ENCODE data around the gene MARS1. TPM values are rescaled to one million over a fixed set of nuclear protein-coding genes. Genes with fewer than 3 reads are reported as not detected.

Gene MARS1
- total and polyA plus RNA-seq, 2 donors (not counting 1 experiment from before 2014, with no cell fraction given), result 89.9 to 352 TPM

GRCh38 chr12:57541717-57542116 is 53.8 kb downstream of the MARS1 start:
- H3K27ac ChIP-seq (ENCODE audit: insufficient read depth, low read length), result no peak overlapping the region
- peaks cover 5% of the 10 kb centered on the region for H3K36me3 ChIP-seq (ENCODE audit: control insufficient read depth, insufficient read depth, low read length)
- H3K27me3 ChIP-seq (ENCODE audit: control insufficient read depth, insufficient read depth, low read length), result no peaks in the 10 kb centered on the region
- no peak overlapping the region for H3K4me2 ChIP-seq (ENCODE audit: extremely low read depth, insufficient read depth, low read length)
- TF ChIP-seq EZH2 (IDR thresholded peaks at IDR 0.05; ENCODE audit: low read length, missing control alignments) (no peak), CTCF (conservative IDR thresholded peaks at IDR 0.05 in 1 of 2, IDR thresholded peaks at IDR 0.05 in 1 of 2; ENCODE audit: low read depth in 1 of 2, low read length in 2 of 2) (no peak)
- H3K4me1 ChIP-seq (ENCODE audit: control insufficient read depth, extremely low read depth, insufficient read depth, low read length), result peaks cover 5% of the 10 kb centered on the region
- no peak overlapping the region for H2AFZ ChIP-seq (ENCODE audit: low read length)
- H3K4me3 ChIP-seq (replicated peaks in 1 of 4; ENCODE audit: control extremely low read depth in 1 of 4, insufficient read depth in 1 of 4, low read depth in 3 of 4, low read length in 4 of 4), result no peak overlapping the region
- no peaks in the 10 kb centered on the region for H3K9me3 ChIP-seq (ENCODE audit: control insufficient read depth, insufficient read depth, low read depth, low read length)
- DNase-seq (ENCODE audit: low read depth in 2 of 2), result no peak
- H3K9ac ChIP-seq (ENCODE audit: insufficient read depth, low read length), result no peak overlapping the region
- H4K20me1 ChIP-seq (ENCODE audit: control insufficient read depth, extremely low read depth, insufficient read depth, low read length), result no peaks in the 10 kb centered on the region
- peaks cover 29% of the 10 kb centered on the region for H3K79me2 ChIP-seq (ENCODE audit: control insufficient read depth, insufficient read depth, low read length)

- peaks cover 3% of the 10 kb centered on the region for H3K36me3 ChIP-seq (ENCODE audit: control insufficient read depth, insufficient read depth, low read length)
- no peak overlapping the region for H3K4me2 ChIP-seq (ENCODE audit: extremely low read depth, insufficient read depth, low read length)
- H3K27ac ChIP-seq (ENCODE audit: insufficient read depth, low read length), result no peak overlapping the region
- H4K20me1 ChIP-seq (ENCODE audit: control insufficient read depth, extremely low read depth, insufficient read depth, low read length), result no peaks in the 10 kb centered on the region
- no peak for TF ChIP-seq CTCF (conservative IDR thresholded peaks at IDR 0.05 in 1 of 2, IDR thresholded peaks at IDR 0.05 in 1 of 2; ENCODE audit: low read depth in 1 of 2, low read length in 2 of 2)
- no peaks in the 10 kb centered on the region for H3K9me3 ChIP-seq (ENCODE audit: control insufficient read depth, insufficient read depth, low read depth, low read length)
- H3K4me3 ChIP-seq (replicated peaks in 1 of 4; ENCODE audit: control extremely low read depth in 1 of 4, insufficient read depth in 1 of 4, low read depth in 3 of 4, low read length in 4 of 4), result no peak overlapping the region
- peaks cover 29% of the 10 kb centered on the region for H3K79me2 ChIP-seq (ENCODE audit: control insufficient read depth, insufficient read depth, low read length)
- no peak overlapping the region for H3K9ac ChIP-seq (ENCODE audit: insufficient read depth, low read length)
- H3K27me3 ChIP-seq (ENCODE audit: control insufficient read depth, insufficient read depth, low read length), result peaks cover under 1% of the 10 kb centered on the region
- H2AFZ ChIP-seq (ENCODE audit: low read length), result no peak overlapping the region
- H3K4me1 ChIP-seq (ENCODE audit: control insufficient read depth, extremely low read depth, insufficient read depth, low read length), result peaks cover 5% of the 10 kb centered on the region
- DNase-seq (ENCODE audit: low read depth in 2 of 2), result no peak
Observed at GRCh38 chr12:57543581-57543980, 55.7 kb downstream of the MARS1 start.

GRCh38 chr12:57545809-57546437 is 58.1 kb downstream of the MARS1 start:
- Histone ChIP-seq H3K27me3 (ENCODE audit: control insufficient read depth, insufficient read depth, low read length) (peaks cover 7% of the 10 kb centered on the region), H3K9me3 (ENCODE audit: control insufficient read depth, insufficient read depth, low read depth, low read length) (no peaks in the 10 kb centered on the region), H3K36me3 (ENCODE audit: control insufficient read depth, insufficient read depth, low read length) (peaks cover 1% of the 10 kb centered on the region), H3K4me3 (replicated peaks in 1 of 4; ENCODE audit: control extremely low read depth in 1 of 4, insufficient read depth in 1 of 4, low read depth in 3 of 4, low read length in 4 of 4) (peak overlapping the region; percentile 78 to 96 (median 88)), H3K79me2 (ENCODE audit: control insufficient read depth, insufficient read depth, low read length) (peaks cover 28% of the 10 kb centered on the region), H3K27ac (ENCODE audit: insufficient read depth, low read length) (peak overlapping the region; percentile 82), H4K20me1 (ENCODE audit: control insufficient read depth, extremely low read depth, insufficient read depth, low read length) (no peaks in the 10 kb centered on the region), H3K4me2 (ENCODE audit: extremely low read depth, insufficient read depth, low read length) (peak overlapping the region; percentile 96), H3K4me1 (ENCODE audit: control insufficient read depth, extremely low read depth, insufficient read depth, low read length) (peaks cover 7% of the 10 kb centered on the region), H2AFZ (ENCODE audit: low read length) (no peak overlapping the region), H3K9ac (ENCODE audit: insufficient read depth, low read length) (peak overlapping the region; percentile 90)
- TF ChIP-seq CTCF (conservative IDR thresholded peaks at IDR 0.05 in 1 of 2, IDR thresholded peaks at IDR 0.05 in 1 of 2; ENCODE audit: low read depth in 1 of 2, low read length in 2 of 2) (no peak), EZH2 (IDR thresholded peaks at IDR 0.05; ENCODE audit: low read length, missing control alignments) (no peak)
- no peak for DNase-seq (ENCODE audit: low read depth in 2 of 2)
